Lung (tissue), 12 donors: ENCODE measurements around the gene MACROD1. TPM values are rescaled to one million over a fixed set of nuclear protein-coding genes. Genes with fewer than 3 reads are reported as not detected.

Experiments used
- ATAC-seq: fragments of 200-7000 bp; cut with Tn5 transposase; one replicate; pipeline ENCODE4 v1.9.1; 2020; ENCODE audit warnings: moderate number of reproducible peaks; ENCODE audit not compliant: insufficient read depth, low FRiP score
- DNase-seq, 3 donors: peaks; one replicate each; pipeline ENCODE4 v3.0.0-alpha.2; 2013 to 2017
- H3K27ac ChIP-seq, 2 donors: one replicate each; pipeline ENCODE4 v1.5.1; 2013; ENCODE audit warnings: mild to moderate bottlenecking in 2 of 2, moderate library complexity in 2 of 2, control low read depth in 1 of 2, inconsistent platforms in 1 of 2, low read depth in 1 of 2, low read length in 1 of 2
- H3K27me3 ChIP-seq, 3 donors: one replicate each; pipeline ENCODE4 v1.5.1; 2013; ENCODE audit warnings: low read length in 2 of 3; ENCODE audit not compliant: control insufficient read depth in 3 of 3, insufficient read depth in 3 of 3
- H3K36me3 ChIP-seq, 4 donors: one replicate each; pipeline ENCODE4 v1.5.1; 2013; ENCODE audit warnings: low read length in 4 of 4, mild to moderate bottlenecking in 1 of 4, moderate library complexity in 1 of 4; ENCODE audit not compliant: control insufficient read depth in 4 of 4, insufficient read depth in 4 of 4
- H3K4me1 ChIP-seq, 5 donors: one replicate each; pipeline ENCODE4 v1.5.1; 2013; ENCODE audit warnings: low read length in 5 of 5, mild to moderate bottlenecking in 2 of 5, moderate library complexity in 1 of 5; ENCODE audit not compliant: control insufficient read depth in 5 of 5, insufficient read depth in 5 of 5
- H3K4me3 ChIP-seq: one replicate; pipeline ENCODE4 v1.5.1; 2013; ENCODE audit warnings: mild to moderate bottlenecking, control low read depth, moderate library complexity
- H3K9ac ChIP-seq, 2 donors: one replicate each; pipeline ENCODE4 v1.5.1; 2013; ENCODE audit warnings: low read length in 2 of 2, control low read depth in 1 of 2; ENCODE audit not compliant: insufficient read depth in 1 of 2
- H3K9me3 ChIP-seq, 4 donors: one replicate each; pipeline ENCODE4 v1.5.1; 2013; ENCODE audit warnings: low read length in 3 of 4, mild to moderate bottlenecking in 1 of 4, moderate library complexity in 1 of 4; ENCODE audit not compliant: control insufficient read depth in 4 of 4, insufficient read depth in 3 of 4
- CTCF ChIP-seq: IDR thresholded peaks from 2 replicates; pipeline ENCODE4 v1.5.1; 2012; ENCODE audit warnings: mild to moderate bottlenecking; ENCODE audit errors: control extremely low read depth, extremely low read depth
- WGBS, 2 donors: extraction: QIAGEN DNeasy Blood & Tissue Kit; methylation state at CpG; one replicate each; pipeline ENCODE4 v1.1.7; 2013; 5-methylcytosine and 5-hydroxymethylcytosine counted together
- polyA plus RNA-seq, 2 donors: library from polyadenylated mRNA; stranded (reverse); fragments of 200-250 nt; gene quantifications; one replicate each; pipeline ENCODE4 v1.2.1, GENCODE V29; 2013
- total RNA-seq, 2 donors: library from RNA; depleted of rRNA in 1 of 2; stranded (reverse); fragments of >200 nt in 1 of 2; gene quantifications; one replicate each; pipeline ENCODE4 v1.2.1, GENCODE V29; 2014 to 2021
- donor health status: control.
- donor health status: control.
- donor health status: Bipolar disorder and iron deficiency.
- donor health status: healthy.
- donor health status: DM: yes; HTN: yes; CAD: no.

Gene MACROD1
- total and polyA plus RNA-seq, 4 donors = 9.9 to 70.0 (median 19.0) TPM

- Histone ChIP-seq H3K27ac (no peak overlapping the region), H3K4me1 (peaks cover 0 to 12% (median 5%) of the 10 kb centered on the region in 5 donors), H3K9me3 (no peaks in the 10 kb centered on the region), H3K4me3 (no peak overlapping the region), H3K36me3 (no peaks in the 10 kb centered on the region), H3K27me3 (peaks cover 0 to 4% (median 2%) of the 10 kb centered on the region in 3 donors), H3K9ac (no peak overlapping the region)
- TF ChIP-seq CTCF = no peak
- 2 to 4% methylated on average over 42 of the region's 42 CpGs for WGBS, 2 donors
- DNase-seq (no peak), ATAC-seq (peak; percentile 41)
These were observed 105.0 kb downstream of the MACROD1 start for GRCh38 chr11:64060861-64061444.

GRCh38 chr11:64060263-64060860, 105.6 kb downstream of the MACROD1 start:
- ATAC-seq (no peak), DNase-seq (no peak)
- Histone ChIP-seq H3K9me3 (no peaks in the 10 kb centered on the region), H3K36me3 (no peaks in the 10 kb centered on the region), H3K4me1 (peaks cover 0 to 12% (median 5%) of the 10 kb centered on the region in 5 donors), H3K4me3 (no peak overlapping the region), H3K27me3 (peaks cover 0 to 4% (median 2%) of the 10 kb centered on the region in 3 donors), H3K9ac (no peak overlapping the region), H3K27ac (no peak overlapping the region)
- no peak for TF ChIP-seq CTCF
- WGBS, 2 donors = 15 to 23% methylated on average over 35 of the region's 35 CpGs

DNA sequence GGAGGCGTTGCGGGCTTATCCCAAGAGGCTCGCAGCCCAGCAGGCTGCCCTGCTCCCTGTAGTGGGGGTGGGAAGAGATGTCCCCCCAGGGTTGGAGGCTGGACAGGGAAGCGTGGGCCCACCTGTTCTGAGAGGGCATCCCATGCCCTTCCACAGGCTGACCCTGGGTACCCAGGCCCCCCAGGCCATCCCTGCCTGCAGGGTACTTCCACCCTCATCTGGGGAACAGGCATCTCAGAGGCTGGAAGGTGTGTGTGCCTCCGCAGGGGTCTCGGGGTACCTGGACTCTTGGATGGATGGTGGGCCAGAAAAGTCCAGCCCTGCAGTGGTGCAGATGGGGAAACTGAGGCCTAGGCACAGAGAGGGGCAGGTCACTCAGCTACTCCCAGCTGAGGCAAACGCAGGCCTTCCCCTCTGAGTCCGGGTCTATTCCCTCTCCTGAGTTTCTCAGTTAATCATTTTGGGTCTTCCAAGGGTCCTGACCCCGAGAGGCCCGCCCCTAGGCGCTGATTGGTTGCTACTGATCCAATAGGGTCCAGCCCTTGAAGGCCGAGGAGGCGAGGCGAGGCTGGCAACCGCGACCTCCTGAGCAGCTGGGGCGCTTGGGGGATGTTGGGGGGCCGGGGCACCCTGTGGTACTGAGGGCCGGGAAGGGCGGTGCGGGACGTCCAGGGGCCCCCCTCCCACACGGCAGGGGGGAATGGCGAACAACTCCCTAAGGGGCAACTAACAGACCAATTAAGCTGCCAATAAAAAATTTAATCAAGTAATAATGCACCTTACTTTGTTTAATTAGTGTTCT, 106.4 kb downstream of the MACROD1 start:
- Histone ChIP-seq H3K9me3 (no peaks in the 10 kb centered on the region), H3K4me1 (peaks cover 0 to 18% (median 5%) of the 10 kb centered on the region in 5 donors), H3K9ac (no peak overlapping the region), H3K27me3 (peaks cover 0 to 4% (median 2%) of the 10 kb centered on the region in 3 donors), H3K36me3 (no peaks in the 10 kb centered on the region), H3K27ac (no peak overlapping the region), H3K4me3 (no peak overlapping the region)
- ATAC-seq (no peak), DNase-seq (no peak)
- TF ChIP-seq CTCF = no peak
- WGBS, 2 donors = 63 to 78% methylated on average over 24 of the region's 24 CpGs
